Measurements from ENCODE around the gene MAPRE3.

GRCh38 chr2:27003857-27004256, 33.4 kb downstream of the MAPRE3 start:
- TF ChIP-seq CTCF (IDR thresholded peaks at IDR 0.05), result no peak
- TF ChIP-seq POLR2A (IDR thresholded peaks at IDR 0.05), result no peak

Data from Peyer's patch (tissue), 4 donors.